ENCODE measurements around the gene EEF2K.
A peak's percentile ranks its signal among the peaks of the same experiment; 100 is the strongest.
"Not testable (repeated sequence)": the region's sequence is repeated elsewhere in the genome, so short reads cannot be mapped to it uniquely, and the experiment has no call there.

EEF2K gene

GRCh38 chr16:22297114-22297870 lies 91.2 kb downstream of the EEF2K start, which contains the start of gene POLR3E:
TSS of gene POLR3E (plus strand) at chr16:22297409. CDS start at chr16:22302969, 5,560 bp downstream.
- peak; percentile 100 for DNase-seq

DNA sequence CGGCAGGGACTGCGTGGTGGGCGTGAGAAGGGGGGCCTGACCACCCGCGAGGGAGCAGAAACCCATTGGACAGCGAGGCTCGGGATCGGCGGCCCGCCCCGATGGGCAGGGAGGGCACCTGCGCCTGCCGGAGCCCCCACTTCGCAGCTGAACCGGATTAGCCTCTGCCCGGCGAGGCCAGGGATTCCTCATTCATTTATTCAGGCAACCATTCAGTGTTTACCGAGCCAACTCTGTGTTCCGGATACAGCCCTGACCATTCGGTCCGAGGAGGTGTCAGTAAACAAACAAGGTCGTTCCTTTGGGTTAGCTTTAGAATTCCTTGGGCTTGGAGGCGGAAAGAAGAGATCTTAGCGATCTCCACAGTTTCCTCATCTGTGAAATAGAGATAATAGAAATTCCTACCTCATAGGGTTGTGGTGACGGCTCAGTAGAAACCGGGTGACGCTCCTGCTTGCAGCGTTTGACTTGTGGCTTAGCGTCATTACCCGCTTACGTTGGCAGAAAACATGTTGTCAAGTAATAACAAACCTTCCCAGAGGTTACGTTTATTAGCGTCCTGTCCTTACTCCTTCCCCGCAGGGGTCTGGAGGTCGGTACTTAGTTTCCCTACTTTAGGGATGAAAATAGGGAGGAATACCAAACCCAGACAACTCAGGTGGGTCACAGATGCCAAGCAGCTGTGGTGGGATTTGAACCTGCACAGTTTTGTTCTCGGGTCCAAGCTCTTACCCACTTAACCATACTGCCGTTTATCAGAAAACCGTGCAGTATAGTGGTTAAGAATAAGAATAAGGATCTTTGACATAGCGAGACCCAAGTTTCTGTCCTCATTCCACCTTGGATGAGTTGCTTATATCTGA lies 92.0 kb downstream of the EEF2K start:
- peak; percentile 71 for DNase-seq

- DNase-seq = no peak
Measured at GRCh38 chr16:22299036-22299435, 93.0 kb downstream of the EEF2K start.

GRCh38 chr16:22300427-22301071 lies 94.5 kb downstream of the EEF2K start:
- DNase-seq = peak; percentile 58

GRCh38 chr16:22301423-22301822 lies 95.3 kb downstream of the EEF2K start:
- DNase-seq = not testable (repeated sequence)

DNA sequence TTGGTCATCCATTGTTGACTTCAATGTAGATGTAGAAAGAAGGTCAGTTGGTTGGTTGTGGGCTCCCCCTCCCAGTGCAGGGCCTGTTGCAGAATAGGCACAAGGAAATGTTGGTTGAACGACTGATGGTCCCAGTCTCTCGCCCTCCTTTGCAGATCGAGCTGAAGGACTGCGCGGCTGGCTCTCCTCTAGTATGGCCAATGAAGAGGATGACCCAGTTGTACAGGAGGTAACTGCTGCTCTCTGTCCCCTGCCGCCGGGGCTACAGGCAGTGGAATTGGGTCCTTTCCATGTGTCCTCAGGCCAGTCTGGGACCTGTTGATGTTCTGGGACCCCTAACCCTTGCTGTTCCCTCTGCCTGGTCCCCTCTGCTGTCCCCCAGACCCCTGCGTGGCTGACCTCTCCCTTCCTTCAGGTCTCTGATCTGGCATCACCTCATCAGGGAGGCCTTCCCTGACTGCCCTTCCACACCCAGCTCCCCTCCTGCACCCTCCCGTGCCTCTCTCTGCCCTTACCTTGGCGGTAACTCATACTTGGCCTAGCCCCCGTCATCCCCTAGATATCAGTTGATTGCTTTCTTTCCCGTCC lies 96.8 kb downstream of the EEF2K start:
- no peak for DNase-seq

DNA sequence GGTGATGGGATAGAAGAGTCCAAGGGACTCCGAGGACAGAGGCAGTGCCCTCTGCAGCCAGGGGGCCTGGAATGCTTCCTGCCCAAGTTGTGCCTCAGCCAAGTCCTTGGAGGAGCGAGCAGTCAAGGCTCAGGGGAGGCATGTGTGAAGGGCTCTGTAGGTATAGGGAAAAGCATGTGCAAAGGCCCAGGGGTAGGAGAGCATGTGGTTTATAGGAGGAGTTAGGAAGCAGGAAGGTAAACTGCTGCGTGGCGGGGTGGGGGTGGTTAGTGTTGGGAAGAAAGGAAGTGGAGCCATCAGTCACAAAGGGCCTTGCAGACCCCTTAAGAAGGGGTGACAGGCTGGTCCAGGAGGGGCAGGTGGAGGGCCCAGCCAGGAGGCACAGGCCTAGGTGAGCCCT lies 98.3 kb downstream of the EEF2K start:
- no peak for DNase-seq

DNA sequence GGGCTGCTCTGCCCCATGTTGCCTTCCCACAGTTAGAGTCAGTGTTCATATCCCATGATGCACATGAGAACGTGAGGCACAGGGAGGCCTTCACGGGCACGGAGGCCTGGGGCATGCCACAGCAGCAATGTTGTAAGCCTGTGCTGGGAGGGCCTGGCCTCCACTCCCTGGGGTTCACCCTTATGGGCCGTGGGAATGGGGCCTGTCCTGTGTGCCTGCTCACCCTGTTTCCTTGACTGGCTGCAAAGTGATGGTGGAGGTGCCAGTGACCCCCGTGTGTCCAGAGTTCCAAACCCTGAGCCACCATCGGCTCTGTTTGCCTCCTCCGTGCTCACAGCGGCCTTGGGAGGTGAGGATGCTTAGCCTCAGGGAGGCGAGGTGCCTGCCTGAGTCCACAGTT lies 100.7 kb downstream of the EEF2K start:
- DNase-seq = no peak

GRCh38 chr16:22307838-22308237 lies 101.8 kb downstream of the EEF2K start:
- DNase-seq = no peak

DNA sequence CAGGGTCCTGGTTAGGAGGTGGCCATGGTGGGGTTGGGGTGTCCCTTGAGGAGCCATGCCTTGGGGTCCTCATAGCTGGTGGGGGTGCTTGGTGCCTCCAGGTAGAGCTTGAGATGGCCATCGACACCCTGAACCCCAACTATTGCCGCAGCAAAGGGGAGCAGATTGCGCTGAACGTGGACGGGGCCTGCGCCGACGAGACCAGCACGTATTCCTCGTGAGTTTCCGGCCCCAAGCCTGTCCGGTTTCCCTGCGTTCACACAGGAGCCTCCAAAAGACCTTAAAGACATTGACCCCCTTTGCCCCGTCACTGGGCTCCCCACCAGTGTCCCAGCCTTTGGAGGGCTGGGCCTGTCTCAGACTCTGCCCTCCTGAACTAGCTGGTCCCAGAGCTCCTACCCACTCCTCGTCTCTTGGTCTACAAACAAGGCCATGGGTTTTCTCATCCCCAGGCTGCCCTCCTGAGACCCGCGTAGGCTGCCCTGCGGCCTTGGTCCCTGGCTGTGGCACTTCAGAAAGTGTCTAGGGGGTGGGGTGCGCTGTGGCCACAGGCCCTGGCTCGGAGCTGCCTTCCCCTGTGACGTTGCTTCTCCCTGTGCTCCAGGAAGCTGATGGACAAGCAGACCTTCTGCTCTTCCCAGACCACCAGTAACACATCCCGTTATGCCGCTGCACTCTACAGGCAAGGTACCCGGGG lies 102.9 kb downstream of the EEF2K start:
- DNase-seq = no peak

GRCh38 chr16:22311520-22311919 lies 105.4 kb downstream of the EEF2K start:
- DNase-seq = no peak

GRCh38 chr16:22312897-22313781 lies 107.1 kb downstream of the EEF2K start:
- no peak for DNase-seq

- no peak for DNase-seq
Measured at GRCh38 chr16:22313876-22314470, 107.9 kb downstream of the EEF2K start.

DNA sequence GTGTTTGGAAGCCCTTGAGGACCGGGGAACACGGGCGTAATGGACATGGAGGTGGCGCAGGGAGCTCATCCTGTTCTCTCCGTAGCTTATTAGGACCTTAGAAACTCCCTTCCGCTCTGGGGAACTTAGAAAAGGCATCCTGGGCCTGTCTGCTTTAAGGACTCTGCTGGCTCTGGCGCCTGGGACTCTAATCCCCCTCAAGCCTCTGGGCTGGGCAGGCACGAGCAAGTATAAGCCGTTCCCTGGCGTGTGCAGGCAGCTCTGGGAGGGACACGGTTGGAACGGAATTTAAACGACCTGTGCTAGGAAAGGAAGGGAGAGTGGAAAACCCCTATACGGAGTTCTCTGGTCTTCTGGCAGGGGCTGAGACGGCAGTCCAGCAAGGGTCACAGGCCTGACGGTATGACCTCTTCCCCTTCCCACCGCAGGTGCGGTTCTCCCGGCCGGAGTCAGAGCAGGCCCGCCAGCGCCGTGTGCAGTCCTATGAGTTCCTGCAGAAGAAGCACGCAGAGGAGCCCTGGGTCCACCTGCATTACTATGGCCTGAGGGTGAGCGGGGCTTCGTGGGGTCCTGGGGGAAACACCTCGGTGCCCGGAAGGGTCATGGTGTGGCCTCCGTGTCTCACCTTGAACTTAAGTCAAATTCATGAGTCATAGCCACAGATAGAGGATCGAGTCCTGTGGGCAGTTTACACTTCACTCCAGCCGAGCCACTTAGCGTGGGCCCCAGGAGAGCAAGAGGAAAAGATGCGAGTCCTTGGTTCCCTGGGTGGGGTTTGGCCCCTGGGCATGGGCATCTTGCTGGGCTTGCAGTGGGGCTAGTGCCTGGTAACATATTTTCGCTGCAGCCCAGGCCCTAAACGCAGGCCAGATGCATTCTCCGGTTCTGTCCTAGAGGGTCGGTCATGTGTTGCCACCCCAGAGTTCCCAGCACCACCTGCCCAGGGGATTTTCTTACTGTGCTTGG lies 108.9 kb downstream of the EEF2K start:
- DNase-seq = no peak

DNA sequence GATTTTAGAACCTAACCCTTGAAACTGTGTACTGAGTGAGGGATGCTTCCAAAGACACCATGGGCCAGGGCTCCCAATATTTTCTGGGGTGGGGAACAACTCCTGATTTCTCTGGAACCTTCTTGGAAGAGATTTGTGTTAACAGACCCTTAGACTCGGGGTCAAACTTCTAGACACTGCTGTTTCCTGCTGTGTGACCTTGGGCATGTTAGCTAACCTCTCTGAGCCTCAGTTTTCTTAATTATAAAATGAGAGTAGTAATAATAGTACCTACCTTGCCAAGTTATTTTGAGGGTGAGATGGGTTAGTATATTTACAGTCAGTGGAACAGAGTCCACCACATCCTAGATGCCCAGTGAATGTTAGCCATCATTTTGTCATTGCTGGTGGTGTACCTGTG lies 109.9 kb downstream of the EEF2K start:
- no peak for DNase-seq

- no peak for DNase-seq
Measured at GRCh38 chr16:22316411-22316811, 110.3 kb downstream of the EEF2K start.

GRCh38 chr16:22317001-22317530 lies 111.0 kb downstream of the EEF2K start:
- DNase-seq = no peak

DNA sequence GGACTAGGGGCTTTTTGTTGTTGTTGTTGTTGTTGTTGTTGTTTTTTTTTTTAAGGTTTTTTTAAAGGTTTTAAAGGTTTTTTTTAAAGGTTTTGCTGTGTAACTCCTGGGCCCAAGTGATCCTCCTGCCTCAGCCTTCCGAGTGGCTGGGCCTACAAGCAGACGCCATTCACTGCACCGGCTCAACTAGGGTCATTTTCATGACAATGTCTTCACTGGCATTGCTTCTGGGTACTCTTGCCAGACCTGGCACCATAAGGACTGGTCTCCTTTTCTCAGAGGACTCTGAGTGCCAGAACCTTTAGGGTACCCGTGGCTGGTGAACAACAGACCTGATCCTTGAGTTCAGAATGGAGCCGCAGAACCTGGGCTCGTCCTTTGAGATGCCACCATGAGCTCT lies 111.5 kb downstream of the EEF2K start:
- DNase-seq = no peak

GRCh38 chr16:22318690-22319358 lies 112.7 kb downstream of the EEF2K start:
- DNase-seq = peak; percentile 68
